ENCODE results near the gene CCHCR1. TPM values are rescaled to one million over a fixed set of nuclear protein-coding genes. Genes with fewer than 3 reads are reported as not detected.
"Not testable (repeated sequence)": the region's sequence is repeated elsewhere in the genome, so short reads cannot be mapped to it uniquely, and the experiment has no call there.

The CCHCR1 gene
- total RNA-seq, 1 experiment from 2014 or later, result 23.1 TPM

DNA sequence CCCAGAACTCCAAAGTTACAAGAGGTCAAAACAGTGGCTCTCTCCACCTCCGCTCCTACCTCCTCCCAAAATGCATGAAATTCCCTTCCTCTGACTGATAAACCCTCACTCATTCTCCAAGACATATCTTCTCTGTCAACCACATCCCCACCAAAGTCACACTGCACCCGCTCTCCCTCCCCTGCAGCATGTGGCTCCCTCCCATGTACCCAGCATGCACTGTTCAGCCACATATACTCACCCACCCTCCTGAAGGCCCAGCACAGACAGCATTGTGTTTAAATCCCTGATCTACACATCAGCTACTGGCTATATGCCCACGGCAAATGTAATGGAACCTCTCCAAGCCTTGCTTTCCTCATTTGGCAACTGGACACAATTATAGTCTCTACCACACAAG lies 18.4 kb upstream of the CCHCR1 start:
- Histone ChIP-seq H3K4me3 (ENCODE audit: low read length) (no peak overlapping the region), H3K36me3 (ENCODE audit: insufficient read depth, low read length) (no peaks in the 10 kb centered on the region), H3K9me2 (replicated peaks; ENCODE audit: insufficient read depth, low read length) (no peaks in the 10 kb centered on the region), H3K27ac (ENCODE audit: low read length) (no peak overlapping the region), H3K4me2 (ENCODE audit: low read depth, low read length, poor library complexity, severe bottlenecking) (no peak overlapping the region), H3K9ac (ENCODE audit: low read length) (no peak overlapping the region), H3K27me3 (ENCODE audit: low read length) (no peaks in the 10 kb centered on the region), H3K79me2 (ENCODE audit: low read length) (no peaks in the 10 kb centered on the region), H3K4me1 (ENCODE audit: low read length) (no peaks in the 10 kb centered on the region), H4K20me1 (ENCODE audit: insufficient read depth, low read depth, low read length) (no peaks in the 10 kb centered on the region), H2AFZ (ENCODE audit: low read length) (no peak overlapping the region), H3K9me3 (ENCODE audit: low read length) (no peaks in the 10 kb centered on the region)
- no peak for DNase-seq

GRCh38 chr6:31174378-31174777 lies 16.8 kb upstream of the CCHCR1 start:
- no peak overlapping the region for H3K27ac ChIP-seq (ENCODE audit: low read length)
- no peak overlapping the region for H3K4me3 ChIP-seq (ENCODE audit: low read length)
- H3K9me2 ChIP-seq (replicated peaks; ENCODE audit: insufficient read depth, low read length), result no peaks in the 10 kb centered on the region
- no peaks in the 10 kb centered on the region for H3K9me3 ChIP-seq (ENCODE audit: low read length)
- H3K36me3 ChIP-seq (ENCODE audit: insufficient read depth, low read length), result no peaks in the 10 kb centered on the region
- no peaks in the 10 kb centered on the region for H4K20me1 ChIP-seq (ENCODE audit: insufficient read depth, low read depth, low read length)
- no peak for DNase-seq
- H3K9ac ChIP-seq (ENCODE audit: low read length), result no peak overlapping the region
- no peak overlapping the region for H2AFZ ChIP-seq (ENCODE audit: low read length)
- H3K4me2 ChIP-seq (ENCODE audit: low read depth, low read length, poor library complexity, severe bottlenecking), result no peak overlapping the region
- H3K4me1 ChIP-seq (ENCODE audit: low read length), result no peaks in the 10 kb centered on the region
- no peaks in the 10 kb centered on the region for H3K27me3 ChIP-seq (ENCODE audit: low read length)
- no peaks in the 10 kb centered on the region for H3K79me2 ChIP-seq (ENCODE audit: low read length)

- Histone ChIP-seq H3K4me3 (ENCODE audit: low read length) (no peak overlapping the region), H4K20me1 (ENCODE audit: insufficient read depth, low read depth, low read length) (no peaks in the 10 kb centered on the region), H3K4me2 (ENCODE audit: low read depth, low read length, poor library complexity, severe bottlenecking) (no peak overlapping the region), H3K27ac (ENCODE audit: low read length) (no peak overlapping the region), H3K4me1 (ENCODE audit: low read length) (no peaks in the 10 kb centered on the region), H3K79me2 (ENCODE audit: low read length) (no peaks in the 10 kb centered on the region), H3K9me2 (replicated peaks; ENCODE audit: insufficient read depth, low read length) (no peaks in the 10 kb centered on the region), H3K9ac (ENCODE audit: low read length) (no peak overlapping the region), H3K27me3 (ENCODE audit: low read length) (no peaks in the 10 kb centered on the region), H2AFZ (ENCODE audit: low read length) (no peak overlapping the region), H3K36me3 (ENCODE audit: insufficient read depth, low read length) (no peaks in the 10 kb centered on the region), H3K9me3 (ENCODE audit: low read length) (no peaks in the 10 kb centered on the region)
- DNase-seq, result no peak
Measured at GRCh38 chr6:31173406-31173805, 15.8 kb upstream of the CCHCR1 start.

DNA sequence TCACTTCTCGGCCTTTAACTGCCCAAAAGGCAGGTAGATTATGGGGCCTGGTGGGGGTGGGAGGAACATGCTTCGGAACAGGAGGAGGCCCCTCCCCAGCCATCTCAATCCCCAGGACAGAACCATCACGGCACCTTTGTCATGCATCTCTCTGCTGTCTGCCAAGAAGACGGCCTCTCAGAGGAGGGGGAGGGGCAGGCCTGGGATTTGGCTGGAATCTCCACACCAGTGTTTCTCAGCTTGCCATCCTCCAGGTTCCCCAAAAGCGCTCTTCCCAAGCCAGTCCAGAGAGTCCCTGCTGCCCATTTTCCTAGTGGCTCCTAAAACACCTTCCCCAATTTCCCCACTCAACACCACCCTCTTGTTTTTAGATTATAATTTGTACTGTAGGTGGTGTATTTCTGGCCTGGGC lies 15.4 kb upstream of the CCHCR1 start:
- H3K36me3 ChIP-seq (ENCODE audit: insufficient read depth, low read length), result no peaks in the 10 kb centered on the region
- no peaks in the 10 kb centered on the region for H3K9me2 ChIP-seq (replicated peaks; ENCODE audit: insufficient read depth, low read length)

GRCh38 chr6:31171931-31172905 lies 14.6 kb upstream of the CCHCR1 start:
- Histone ChIP-seq H3K36me3 (ENCODE audit: insufficient read depth, low read length) (no peaks in the 10 kb centered on the region), H3K27ac (ENCODE audit: low read length) (no peak overlapping the region), H3K9me3 (ENCODE audit: low read length) (no peaks in the 10 kb centered on the region), H3K27me3 (ENCODE audit: low read length) (no peaks in the 10 kb centered on the region), H3K9me2 (replicated peaks; ENCODE audit: insufficient read depth, low read length) (no peaks in the 10 kb centered on the region), H4K20me1 (ENCODE audit: insufficient read depth, low read depth, low read length) (no peaks in the 10 kb centered on the region), H3K4me1 (ENCODE audit: low read length) (no peaks in the 10 kb centered on the region), H3K4me2 (ENCODE audit: low read depth, low read length, poor library complexity, severe bottlenecking) (no peak overlapping the region), H3K4me3 (ENCODE audit: low read length) (no peak overlapping the region), H2AFZ (ENCODE audit: low read length) (no peak overlapping the region), H3K79me2 (ENCODE audit: low read length) (no peaks in the 10 kb centered on the region), H3K9ac (ENCODE audit: low read length) (no peak overlapping the region)
- no peak for DNase-seq

More for the DNA sequence above, 15.4 kb upstream of the CCHCR1 start:
- no peaks in the 10 kb centered on the region for H3K4me1 ChIP-seq (ENCODE audit: low read length)
- H3K9ac ChIP-seq (ENCODE audit: low read length), result no peak overlapping the region
- H4K20me1 ChIP-seq (ENCODE audit: insufficient read depth, low read depth, low read length), result no peaks in the 10 kb centered on the region
- no peak overlapping the region for H3K4me3 ChIP-seq (ENCODE audit: low read length)
- H2AFZ ChIP-seq (ENCODE audit: low read length), result no peak overlapping the region
- no peak overlapping the region for H3K4me2 ChIP-seq (ENCODE audit: low read depth, low read length, poor library complexity, severe bottlenecking)
- no peaks in the 10 kb centered on the region for H3K27me3 ChIP-seq (ENCODE audit: low read length)
- no peak for DNase-seq
- no peaks in the 10 kb centered on the region for H3K79me2 ChIP-seq (ENCODE audit: low read length)
- no peak overlapping the region for H3K27ac ChIP-seq (ENCODE audit: low read length)
- no peaks in the 10 kb centered on the region for H3K9me3 ChIP-seq (ENCODE audit: low read length)

GRCh38 chr6:31170987-31171671 lies 13.5 kb upstream of the CCHCR1 start:
- Histone ChIP-seq H3K9me3 (ENCODE audit: low read length) (no peaks in the 10 kb centered on the region), H3K27me3 (ENCODE audit: low read length) (no peaks in the 10 kb centered on the region), H2AFZ (ENCODE audit: low read length) (no peak overlapping the region), H3K9me2 (replicated peaks; ENCODE audit: insufficient read depth, low read length) (no peaks in the 10 kb centered on the region), H3K79me2 (ENCODE audit: low read length) (no peaks in the 10 kb centered on the region), H3K4me1 (ENCODE audit: low read length) (no peaks in the 10 kb centered on the region), H3K27ac (ENCODE audit: low read length) (no peak overlapping the region), H3K4me2 (ENCODE audit: low read depth, low read length, poor library complexity, severe bottlenecking) (no peak overlapping the region), H4K20me1 (ENCODE audit: insufficient read depth, low read depth, low read length) (no peaks in the 10 kb centered on the region), H3K9ac (ENCODE audit: low read length) (no peak overlapping the region), H3K4me3 (ENCODE audit: low read length) (no peak overlapping the region), H3K36me3 (ENCODE audit: insufficient read depth, low read length) (no peaks in the 10 kb centered on the region)
- no peak for DNase-seq

GRCh38 chr6:31170600-31170881 lies 12.9 kb upstream of the CCHCR1 start, which contains the start of gene POU5F1:
TSS of gene POU5F1 (minus strand) at chr6:31170682. CDS start at chr6:31170620, 62 bp downstream.
- H3K9me2 ChIP-seq (replicated peaks; ENCODE audit: insufficient read depth, low read length), result no peaks in the 10 kb centered on the region
- H3K4me3 ChIP-seq (ENCODE audit: low read length), result no peak within 1 kb of the TSS
- no peaks in the 10 kb centered on the region for H3K36me3 ChIP-seq (ENCODE audit: insufficient read depth, low read length)
- H3K27ac ChIP-seq (ENCODE audit: low read length), result no peak within 1 kb of the TSS
- H3K4me1 ChIP-seq (ENCODE audit: low read length), result peaks cover 3% of the 10 kb centered on the region
- no peak within 1 kb of the TSS for H2AFZ ChIP-seq (ENCODE audit: low read length)
- H3K9ac ChIP-seq (ENCODE audit: low read length), result no peak within 1 kb of the TSS
- no peaks in the 10 kb centered on the region for H3K9me3 ChIP-seq (ENCODE audit: low read length)
- no peaks in the 10 kb centered on the region for H4K20me1 ChIP-seq (ENCODE audit: insufficient read depth, low read depth, low read length)
- H3K79me2 ChIP-seq (ENCODE audit: low read length), result no peaks in the 10 kb centered on the region
- no peak within 1 kb of the TSS for H3K4me2 ChIP-seq (ENCODE audit: low read depth, low read length, poor library complexity, severe bottlenecking)
- DNase-seq, result no peak
- H3K27me3 ChIP-seq (ENCODE audit: low read length), result no peaks in the 10 kb centered on the region

DNA sequence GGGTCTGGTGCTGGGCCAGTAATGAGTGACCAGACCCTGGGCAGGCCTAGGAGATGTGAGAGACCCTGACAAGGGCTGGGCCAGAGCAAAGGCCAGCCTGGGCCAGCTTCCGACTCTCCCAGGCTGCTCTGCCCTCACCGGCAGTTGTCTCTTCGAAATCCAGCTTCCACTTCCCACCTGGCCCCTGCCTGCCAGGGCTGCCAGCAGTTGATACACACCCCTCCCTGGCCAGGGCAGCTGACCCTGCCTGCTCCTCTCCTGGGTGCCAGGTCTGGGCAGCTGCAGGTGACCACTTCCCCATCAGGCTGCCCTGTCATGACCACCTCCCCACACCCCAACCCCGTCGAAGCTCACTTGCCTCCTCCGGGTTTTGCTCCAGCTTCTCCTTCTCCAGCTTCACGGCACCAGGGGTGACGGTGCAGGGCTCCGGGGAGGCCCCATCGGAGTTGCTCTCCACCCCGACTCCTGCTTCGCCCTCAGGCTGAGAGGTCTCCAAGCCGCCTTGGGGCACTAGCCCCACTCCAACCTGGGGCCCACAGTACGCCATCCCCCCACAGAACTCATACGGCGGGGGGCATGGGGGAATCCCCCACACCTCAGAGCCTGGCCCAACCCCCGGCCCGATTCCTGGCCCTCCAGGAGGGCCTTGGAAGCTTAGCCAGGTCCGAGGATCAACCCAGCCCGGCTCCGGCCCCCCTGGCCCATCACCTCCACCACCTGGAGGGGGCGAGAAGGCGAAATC lies 12.4 kb upstream of the CCHCR1 start:
- H3K4me2 ChIP-seq (ENCODE audit: low read depth, low read length, poor library complexity, severe bottlenecking); H3K27ac ChIP-seq (ENCODE audit: low read length); H2AFZ ChIP-seq (ENCODE audit: low read length); H3K79me2 ChIP-seq (ENCODE audit: low read length); H3K36me3 ChIP-seq (ENCODE audit: insufficient read depth, low read length); H3K9me2 ChIP-seq (replicated peaks; ENCODE audit: insufficient read depth, low read length); H3K9me3 ChIP-seq (ENCODE audit: low read length); H3K9ac ChIP-seq (ENCODE audit: low read length); H4K20me1 ChIP-seq (ENCODE audit: insufficient read depth, low read depth, low read length); H3K4me3 ChIP-seq (ENCODE audit: low read length); H3K27me3 ChIP-seq (ENCODE audit: low read length); H3K4me1 ChIP-seq (ENCODE audit: low read length); DNase-seq: not testable (repeated sequence)

Measured in Karpas-422 (cell line).